HepG2 (cell line): ENCODE data around the gene ZNF513. TPM values are rescaled to one million over a fixed set of nuclear protein-coding genes. Genes with fewer than 3 reads are reported as not detected.

Source experiments
- FLYWCH1 ChIP-seq: sonication (generic); formaldehyde crosslinking; IDR thresholded peaks from 2 replicates; pipeline ENCODE4 v1.8.1; 2023; ENCODE audit warnings: mild to moderate bottlenecking, missing genetic modification reagents
- HDAC1 ChIP-seq: sonication (generic); formaldehyde crosslinking; IDR thresholded peaks from 2 replicates; pipeline ENCODE4 v1.5.1; 2020; ENCODE audit warnings: mild to moderate bottlenecking, missing genetic modification reagents
- KLF15 ChIP-seq: sonication (generic); formaldehyde crosslinking; IDR thresholded peaks from 2 replicates; pipeline ENCODE4 v1.8.1; 2023; ENCODE audit warnings: borderline replicate concordance, mild to moderate bottlenecking, inconsistent platforms, missing genetic modification reagents, mixed read lengths
- LCORL ChIP-seq, 2 experiments: fragments of 450-650 bp in 1 of 2; sonication (generic) in 1 of 2; formaldehyde crosslinking in 1 of 2; IDR thresholded peaks; 2 replicates each; pipeline versions ENCODE4 v1.5.0 to v1.6.1; 2017 to 2020; ENCODE audit warnings: antibody characterized with exemption in 1 of 2, missing genetic modification reagents in 1 of 2
- SSRP1 ChIP-seq: IDR thresholded peaks from 2 replicates; pipeline ENCODE4 v1.6.1; 2016; ENCODE audit warnings: control low read depth
- SUZ12 ChIP-seq: fragments of 150-350 bp; IDR thresholded peaks from 2 replicates; pipeline ENCODE4 v1.6.1; 2014; ENCODE audit warnings: low read depth, low read length
- TCF12 ChIP-seq, 2 experiments: fragments of 450-650 bp in 1 of 2; sonication (generic) in 1 of 2; formaldehyde crosslinking in 1 of 2; IDR thresholded peaks; 2 replicates each; pipeline versions ENCODE4 v1.6.1 to v1.8.0; 2017 to 2022; ENCODE audit warnings: antibody characterized with exemption in 1 of 2, mild to moderate bottlenecking in 1 of 2, missing genetic modification reagents in 1 of 2, moderate library complexity in 1 of 2
- ZNF547 ChIP-seq: sonication (generic); formaldehyde crosslinking; IDR thresholded peaks from 2 replicates; pipeline ENCODE4 v1.5.1; 2020; ENCODE audit warnings: mild to moderate bottlenecking, missing genetic modification reagents
- ZNF674 ChIP-seq: sonication (generic); formaldehyde crosslinking; IDR thresholded peaks from 2 replicates; pipeline ENCODE4 v1.5.0; 2020; ENCODE audit warnings: low read depth, mild to moderate bottlenecking, missing genetic modification reagents
- ZSCAN31 ChIP-seq: sonication (generic); formaldehyde crosslinking; IDR thresholded peaks from 2 replicates; pipeline ENCODE4 v1.5.0; 2020; ENCODE audit warnings: low read depth, mild to moderate bottlenecking, missing genetic modification reagents
- polyA plus RNA-seq, 8 experiments: library from polyadenylated mRNA; depleted of rRNA in 3 of 8; stranded (reverse) in 7 of 8; unstranded in 1 of 8; fragments of >200 nt; fragmentation: Illumina TruSeq in 4 of 8; extraction: Trizol in 4 of 8; gene quantifications; 2 replicates each; pipeline versions ENCODE4 v1.2.1 to v1.2.3, GENCODE V29; 2011 to 2016; ENCODE audit warnings: low read depth in 4 of 8, missing spikeins in 1 of 8, mixed read lengths in 1 of 8; ENCODE audit not compliant: insufficient read depth in 1 of 8
- total RNA-seq, 5 experiments: library from RNA; depleted of rRNA; stranded (reverse); fragments of >200 nt; fragmentation: Illumina TruSeq; extraction: Trizol; gene quantifications; 2 replicates each; pipeline ENCODE4 v1.2.3, GENCODE V29; 2016; ENCODE audit warnings: low read depth in 1 of 5
- TF ChIP-seq, protein P1 (sequence below): sonication (generic); formaldehyde crosslinking; IDR thresholded peaks from 2 replicates; pipeline ENCODE4 v1.9.0; 2021; ENCODE audit warnings: missing genetic modification reagents, borderline replicate concordance
- TF ChIP-seq, protein P2 (sequence below): sonication (generic); formaldehyde crosslinking; IDR thresholded peaks from 2 replicates; pipeline ENCODE4 v1.4.0; 2020; ENCODE audit warnings: missing genetic modification reagents, mild to moderate bottlenecking, borderline replicate concordance
- TF ChIP-seq, protein P3 (sequence below): sonication (generic); formaldehyde crosslinking; IDR thresholded peaks from 2 replicates; pipeline ENCODE4 v1.8.1; 2023; ENCODE audit warnings: mild to moderate bottlenecking, missing genetic modification reagents, borderline replicate concordance
- TF ChIP-seq, protein P4 (sequence below): sonication (generic); formaldehyde crosslinking; conservative IDR thresholded peaks from 2 replicates; pipeline ENCODE4 v1.4.0; 2020; ENCODE audit warnings: missing genetic modification reagents
- TF ChIP-seq, protein P5 (sequence below): fragments of 450-650 bp; IDR thresholded peaks from 2 replicates; pipeline ENCODE4 v1.6.1; 2016
- TF ChIP-seq, protein P6 (sequence below): sonication (generic); formaldehyde crosslinking; IDR thresholded peaks from 2 replicates; pipeline ENCODE4 v1.5.0; 2020; ENCODE audit warnings: missing genetic modification reagents

Gene ZNF513
- total and polyA plus RNA-seq, 2 of the 13 experiments (the other 11 are each of a cell fraction or from before 2014, with no cell fraction given) = 4.9 to 6.3 TPM

DNA sequence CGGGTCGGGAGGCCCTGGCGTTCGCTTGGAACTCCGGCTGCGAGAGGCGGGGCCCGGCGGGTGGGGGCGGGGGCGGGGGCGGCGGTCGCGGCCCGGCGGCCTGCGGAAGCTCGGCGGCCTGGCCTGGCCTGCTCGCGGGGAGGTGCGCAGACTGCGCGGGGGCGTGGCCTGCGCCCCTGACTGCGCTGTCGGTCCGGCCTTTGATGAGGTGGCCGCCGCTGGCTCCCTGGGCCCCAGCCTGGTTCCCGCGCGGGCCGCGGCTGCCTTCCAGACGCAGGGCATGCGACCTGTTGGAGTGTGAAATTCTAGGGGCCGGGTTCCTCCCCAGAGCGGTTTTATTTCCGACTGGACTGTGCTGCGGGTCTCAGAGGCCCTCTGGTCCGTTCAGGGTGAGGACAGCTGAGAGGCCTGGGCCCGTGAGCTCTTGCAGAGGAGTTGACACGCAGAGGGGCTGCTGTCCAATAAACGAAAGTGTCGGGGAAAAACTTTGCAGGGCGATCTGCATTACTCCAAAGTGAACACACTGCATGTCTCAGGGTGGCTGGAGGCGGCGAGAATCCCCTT is 48.5 kb upstream of the ZNF513 start (continued):
- TF ChIP-seq LCORL (IDR thresholded peaks at IDR 0.05) (no peak), LCORL (CRISPR knock-in tag; IDR thresholded peaks at IDR 0.05) (no peak), SSRP1 (CRISPR knock-in tag) (no peak), ZSCAN31 (peak; percentile 68; the same call in 1 of the 2 replicates), HDAC1 (CRISPR knock-in tag) (no peak; the same call in 1 of the 2 replicates), ZNF674 (no peak), FLYWCH1 (CRISPR knock-in tag) (no peak), KLF15 (CRISPR knock-in tag) (no peak; the same call in 1 of the 2 replicates), TCF12 (IDR thresholded peaks at IDR 0.05) (no peak), TCF12 (CRISPR knock-in tag; IDR thresholded peaks at IDR 0.05) (no peak), SUZ12 (no peak), ZNF547 (no peak; the same call in 1 of the 2 replicates)
- TF ChIP-seq, protein P1, sequence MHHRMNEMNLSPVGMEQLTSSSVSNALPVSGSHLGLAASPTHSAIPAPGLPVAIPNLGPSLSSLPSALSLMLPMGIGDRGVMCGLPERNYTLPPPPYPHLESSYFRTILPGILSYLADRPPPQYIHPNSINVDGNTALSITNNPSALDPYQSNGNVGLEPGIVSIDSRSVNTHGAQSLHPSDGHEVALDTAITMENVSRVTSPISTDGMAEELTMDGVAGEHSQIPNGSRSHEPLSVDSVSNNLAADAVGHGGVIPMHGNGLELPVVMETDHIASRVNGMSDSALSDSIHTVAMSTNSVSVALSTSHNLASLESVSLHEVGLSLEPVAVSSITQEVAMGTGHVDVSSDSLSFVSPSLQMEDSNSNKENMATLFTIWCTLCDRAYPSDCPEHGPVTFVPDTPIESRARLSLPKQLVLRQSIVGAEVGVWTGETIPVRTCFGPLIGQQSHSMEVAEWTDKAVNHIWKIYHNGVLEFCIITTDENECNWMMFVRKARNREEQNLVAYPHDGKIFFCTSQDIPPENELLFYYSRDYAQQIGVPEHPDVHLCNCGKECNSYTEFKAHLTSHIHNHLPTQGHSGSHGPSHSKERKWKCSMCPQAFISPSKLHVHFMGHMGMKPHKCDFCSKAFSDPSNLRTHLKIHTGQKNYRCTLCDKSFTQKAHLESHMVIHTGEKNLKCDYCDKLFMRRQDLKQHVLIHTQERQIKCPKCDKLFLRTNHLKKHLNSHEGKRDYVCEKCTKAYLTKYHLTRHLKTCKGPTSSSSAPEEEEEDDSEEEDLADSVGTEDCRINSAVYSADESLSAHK = no peak
- TF ChIP-seq, protein P2, sequence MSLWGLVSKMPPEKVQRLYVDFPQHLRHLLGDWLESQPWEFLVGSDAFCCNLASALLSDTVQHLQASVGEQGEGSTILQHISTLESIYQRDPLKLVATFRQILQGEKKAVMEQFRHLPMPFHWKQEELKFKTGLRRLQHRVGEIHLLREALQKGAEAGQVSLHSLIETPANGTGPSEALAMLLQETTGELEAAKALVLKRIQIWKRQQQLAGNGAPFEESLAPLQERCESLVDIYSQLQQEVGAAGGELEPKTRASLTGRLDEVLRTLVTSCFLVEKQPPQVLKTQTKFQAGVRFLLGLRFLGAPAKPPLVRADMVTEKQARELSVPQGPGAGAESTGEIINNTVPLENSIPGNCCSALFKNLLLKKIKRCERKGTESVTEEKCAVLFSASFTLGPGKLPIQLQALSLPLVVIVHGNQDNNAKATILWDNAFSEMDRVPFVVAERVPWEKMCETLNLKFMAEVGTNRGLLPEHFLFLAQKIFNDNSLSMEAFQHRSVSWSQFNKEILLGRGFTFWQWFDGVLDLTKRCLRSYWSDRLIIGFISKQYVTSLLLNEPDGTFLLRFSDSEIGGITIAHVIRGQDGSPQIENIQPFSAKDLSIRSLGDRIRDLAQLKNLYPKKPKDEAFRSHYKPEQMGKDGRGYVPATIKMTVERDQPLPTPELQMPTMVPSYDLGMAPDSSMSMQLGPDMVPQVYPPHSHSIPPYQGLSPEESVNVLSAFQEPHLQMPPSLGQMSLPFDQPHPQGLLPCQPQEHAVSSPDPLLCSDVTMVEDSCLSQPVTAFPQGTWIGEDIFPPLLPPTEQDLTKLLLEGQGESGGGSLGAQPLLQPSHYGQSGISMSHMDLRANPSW = no peak
- TF ChIP-seq, protein P3, sequence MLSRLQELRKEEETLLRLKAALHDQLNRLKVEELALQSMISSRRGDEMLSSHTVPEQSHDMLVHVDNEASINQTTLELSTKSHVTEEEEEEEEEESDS = no peak
- TF ChIP-seq, protein P4, sequence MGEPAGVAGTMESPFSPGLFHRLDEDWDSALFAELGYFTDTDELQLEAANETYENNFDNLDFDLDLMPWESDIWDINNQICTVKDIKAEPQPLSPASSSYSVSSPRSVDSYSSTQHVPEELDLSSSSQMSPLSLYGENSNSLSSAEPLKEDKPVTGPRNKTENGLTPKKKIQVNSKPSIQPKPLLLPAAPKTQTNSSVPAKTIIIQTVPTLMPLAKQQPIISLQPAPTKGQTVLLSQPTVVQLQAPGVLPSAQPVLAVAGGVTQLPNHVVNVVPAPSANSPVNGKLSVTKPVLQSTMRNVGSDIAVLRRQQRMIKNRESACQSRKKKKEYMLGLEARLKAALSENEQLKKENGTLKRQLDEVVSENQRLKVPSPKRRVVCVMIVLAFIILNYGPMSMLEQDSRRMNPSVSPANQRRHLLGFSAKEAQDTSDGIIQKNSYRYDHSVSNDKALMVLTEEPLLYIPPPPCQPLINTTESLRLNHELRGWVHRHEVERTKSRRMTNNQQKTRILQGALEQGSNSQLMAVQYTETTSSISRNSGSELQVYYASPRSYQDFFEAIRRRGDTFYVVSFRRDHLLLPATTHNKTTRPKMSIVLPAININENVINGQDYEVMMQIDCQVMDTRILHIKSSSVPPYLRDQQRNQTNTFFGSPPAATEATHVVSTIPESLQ (CRISPR knock-in tag) = no peak
- TF ChIP-seq, protein P5, sequence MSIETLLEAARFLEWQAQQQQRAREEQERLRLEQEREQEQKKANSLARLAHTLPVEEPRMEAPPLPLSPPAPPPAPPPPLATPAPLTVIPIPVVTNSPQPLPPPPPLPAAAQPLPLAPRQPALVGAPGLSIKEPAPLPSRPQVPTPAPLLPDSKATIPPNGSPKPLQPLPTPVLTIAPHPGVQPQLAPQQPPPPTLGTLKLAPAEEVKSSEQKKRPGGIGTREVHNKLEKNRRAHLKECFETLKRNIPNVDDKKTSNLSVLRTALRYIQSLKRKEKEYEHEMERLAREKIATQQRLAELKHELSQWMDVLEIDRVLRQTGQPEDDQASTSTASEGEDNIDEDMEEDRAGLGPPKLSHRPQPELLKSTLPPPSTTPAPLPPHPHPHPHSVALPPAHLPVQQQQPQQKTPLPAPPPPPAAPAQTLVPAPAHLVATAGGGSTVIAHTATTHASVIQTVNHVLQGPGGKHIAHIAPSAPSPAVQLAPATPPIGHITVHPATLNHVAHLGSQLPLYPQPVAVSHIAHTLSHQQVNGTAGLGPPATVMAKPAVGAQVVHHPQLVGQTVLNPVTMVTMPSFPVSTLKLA = no peak
- TF ChIP-seq, protein P6, sequence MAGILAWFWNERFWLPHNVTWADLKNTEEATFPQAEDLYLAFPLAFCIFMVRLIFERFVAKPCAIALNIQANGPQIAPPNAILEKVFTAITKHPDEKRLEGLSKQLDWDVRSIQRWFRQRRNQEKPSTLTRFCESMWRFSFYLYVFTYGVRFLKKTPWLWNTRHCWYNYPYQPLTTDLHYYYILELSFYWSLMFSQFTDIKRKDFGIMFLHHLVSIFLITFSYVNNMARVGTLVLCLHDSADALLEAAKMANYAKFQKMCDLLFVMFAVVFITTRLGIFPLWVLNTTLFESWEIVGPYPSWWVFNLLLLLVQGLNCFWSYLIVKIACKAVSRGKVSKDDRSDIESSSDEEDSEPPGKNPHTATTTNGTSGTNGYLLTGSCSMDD (CRISPR knock-in tag) = no peak
